ENCODE measurements around the gene MLYCD.

Gene MLYCD

GRCh38 chr16:83898463-83899271 lies at the start of gene MLYCD:
Gene MLYCD, plus strand, starts transcription at chr16:83899115. Its CDS starts 30 bp downstream, at chr16:83899145.
- peak; percentile 24 to 44 for DNase-seq (ENCODE audit: low read depth in 2 of 2, low spot score in 1 of 2)

- no peak for DNase-seq (ENCODE audit: low read depth in 2 of 2, low spot score in 1 of 2)
Measured at GRCh38 chr16:83849421-83849820, 49.5 kb upstream of the MLYCD start.

- DNase-seq (ENCODE audit: low read depth in 2 of 2, low spot score in 1 of 2): no peak
Measured at GRCh38 chr16:83850947-83851346, 48.0 kb upstream of the MLYCD start.

GRCh38 chr16:83851473-83851872 lies 47.4 kb upstream of the MLYCD start:
- DNase-seq (ENCODE audit: low read depth in 2 of 2, low spot score in 1 of 2): no peak

GRCh38 chr16:83852774-83853173 lies 46.1 kb upstream of the MLYCD start:
- no peak for DNase-seq (ENCODE audit: low read depth in 2 of 2, low spot score in 1 of 2)

GRCh38 chr16:83853834-83854233 lies 45.1 kb upstream of the MLYCD start:
- DNase-seq (ENCODE audit: low read depth in 2 of 2, low spot score in 1 of 2): no peak

GRCh38 chr16:83854420-83854819 lies 44.5 kb upstream of the MLYCD start:
- no peak for DNase-seq (ENCODE audit: low read depth in 2 of 2, low spot score in 1 of 2)

- DNase-seq (ENCODE audit: low read depth in 2 of 2, low spot score in 1 of 2): no peak
Measured at GRCh38 chr16:83856792-83857191, 42.1 kb upstream of the MLYCD start.

GRCh38 chr16:83859265-83859664 lies 39.6 kb upstream of the MLYCD start:
- no peak for DNase-seq (ENCODE audit: low read depth in 2 of 2, low spot score in 1 of 2)

GRCh38 chr16:83862661-83863060 lies 36.3 kb upstream of the MLYCD start:
- no peak for DNase-seq (ENCODE audit: low read depth in 2 of 2, low spot score in 1 of 2)

GRCh38 chr16:83863682-83864081 lies 35.2 kb upstream of the MLYCD start:
- DNase-seq (ENCODE audit: low read depth in 2 of 2, low spot score in 1 of 2): no peak

GRCh38 chr16:83870830-83871229 lies 28.1 kb upstream of the MLYCD start:
- no peak for DNase-seq (ENCODE audit: low read depth in 2 of 2, low spot score in 1 of 2)

- no peak for DNase-seq (ENCODE audit: low read depth in 2 of 2, low spot score in 1 of 2)
Measured at GRCh38 chr16:83878838-83879237, 20.1 kb upstream of the MLYCD start.

GRCh38 chr16:83882163-83882885 lies 16.6 kb upstream of the MLYCD start:
- DNase-seq (ENCODE audit: low read depth in 2 of 2, low spot score in 1 of 2): no peak

- DNase-seq (ENCODE audit: low read depth in 2 of 2, low spot score in 1 of 2): no peak
Measured at GRCh38 chr16:83886199-83886971, 12.5 kb upstream of the MLYCD start.

- no peak for DNase-seq (ENCODE audit: low read depth in 2 of 2, low spot score in 1 of 2)
Measured at GRCh38 chr16:83887080-83887479, 11.8 kb upstream of the MLYCD start.

GRCh38 chr16:83887564-83887963 lies 11.4 kb upstream of the MLYCD start:
- DNase-seq (ENCODE audit: low read depth in 2 of 2, low spot score in 1 of 2): no peak

GRCh38 chr16:83888672-83889044 lies 10.3 kb upstream of the MLYCD start:
- DNase-seq (ENCODE audit: low read depth in 2 of 2, low spot score in 1 of 2): no peak

- DNase-seq (ENCODE audit: low read depth in 2 of 2, low spot score in 1 of 2): no peak
Measured at GRCh38 chr16:83890359-83890758, 8.6 kb upstream of the MLYCD start.

- DNase-seq (ENCODE audit: low read depth in 2 of 2, low spot score in 1 of 2): no peak
Measured at GRCh38 chr16:83891742-83892141, 7.2 kb upstream of the MLYCD start.

GRCh38 chr16:83895243-83895642 lies 3.7 kb upstream of the MLYCD start:
- DNase-seq (ENCODE audit: low read depth in 2 of 2, low spot score in 1 of 2): no peak

GRCh38 chr16:83895942-83896341 lies 3.0 kb upstream of the MLYCD start:
- DNase-seq (ENCODE audit: low read depth in 2 of 2, low spot score in 1 of 2): no peak

All from stimulated activated CD8-positive, alpha-beta memory T cell treated with anti-CD3 and anti-CD28 coated beads, Interleukin-4, amount 100 ng/mL, for 4 hours (primary cell).